Measurements from ENCODE around the gene HDAC4.
A peak's percentile ranks its signal among the peaks of the same experiment; 100 is the strongest.

The HDAC4 gene

DNA sequence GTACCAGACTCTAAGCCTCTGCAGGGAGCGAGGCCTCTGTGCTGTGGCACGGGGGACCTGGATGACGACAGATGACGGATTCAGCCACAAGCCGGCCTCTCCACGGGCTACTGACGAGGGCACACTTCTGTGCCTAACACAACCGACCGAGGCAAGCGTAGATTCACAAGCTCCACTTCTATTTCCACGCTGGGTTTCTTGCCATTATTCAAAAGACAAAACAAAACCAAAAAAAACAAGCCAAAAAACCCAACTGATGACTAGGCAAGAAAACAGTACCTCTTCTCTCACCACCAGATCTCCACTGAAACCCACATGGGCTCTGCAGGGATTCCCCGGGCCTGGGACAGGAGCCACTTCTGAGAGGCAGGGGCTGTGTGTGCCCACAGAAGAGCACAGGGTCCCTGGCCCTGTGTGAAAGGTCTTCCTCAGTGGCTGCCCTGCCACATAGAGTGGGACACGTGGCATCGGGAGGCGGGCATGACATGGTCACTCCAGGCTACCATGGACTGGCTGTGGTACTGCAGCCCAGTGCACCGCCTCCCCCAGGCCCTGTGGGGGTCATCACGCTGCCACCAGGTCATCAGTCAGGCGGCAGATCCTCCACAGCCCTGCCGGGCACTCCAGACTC is 254.7 kb downstream of the HDAC4 start:
- DNase-seq = no peak

GRCh38 chr2:239145601-239146000 is 255.2 kb downstream of the HDAC4 start:
- no peak for DNase-seq

DNA sequence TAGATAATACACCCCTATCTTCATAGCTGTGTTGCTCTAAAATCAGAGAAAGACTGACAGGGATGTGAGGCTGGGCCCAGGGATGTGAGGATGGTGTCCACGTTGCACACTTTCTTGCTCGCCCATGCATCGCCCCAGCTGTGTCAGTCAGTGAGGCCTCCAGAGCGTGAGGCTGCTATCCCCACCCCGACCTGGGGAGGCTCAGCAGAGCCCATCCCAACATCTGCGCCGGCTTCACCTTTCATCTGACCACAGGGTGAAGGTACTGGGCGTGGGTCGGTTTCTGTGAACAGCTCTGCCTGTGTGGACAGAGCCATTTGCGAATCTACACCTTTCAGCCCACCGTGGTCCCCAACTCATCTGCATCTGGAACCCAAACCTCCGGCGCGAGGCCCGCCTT is 255.7 kb downstream of the HDAC4 start:
- DNase-seq = no peak

DNA sequence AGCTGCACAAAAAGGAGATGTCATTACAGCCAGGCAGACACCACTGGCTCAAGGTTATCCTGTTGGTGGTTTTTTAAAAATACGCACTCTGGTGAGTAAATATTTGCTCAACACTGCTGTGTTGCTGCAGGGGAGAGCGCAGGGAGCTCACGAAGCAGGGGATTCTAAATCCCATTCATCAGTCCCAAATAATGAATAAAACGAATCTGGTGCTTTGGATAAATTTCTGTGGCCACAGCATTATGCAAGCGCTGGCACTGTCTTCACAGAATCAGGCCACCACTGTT is 256.2 kb downstream of the HDAC4 start:
- no peak for DNase-seq

DNA sequence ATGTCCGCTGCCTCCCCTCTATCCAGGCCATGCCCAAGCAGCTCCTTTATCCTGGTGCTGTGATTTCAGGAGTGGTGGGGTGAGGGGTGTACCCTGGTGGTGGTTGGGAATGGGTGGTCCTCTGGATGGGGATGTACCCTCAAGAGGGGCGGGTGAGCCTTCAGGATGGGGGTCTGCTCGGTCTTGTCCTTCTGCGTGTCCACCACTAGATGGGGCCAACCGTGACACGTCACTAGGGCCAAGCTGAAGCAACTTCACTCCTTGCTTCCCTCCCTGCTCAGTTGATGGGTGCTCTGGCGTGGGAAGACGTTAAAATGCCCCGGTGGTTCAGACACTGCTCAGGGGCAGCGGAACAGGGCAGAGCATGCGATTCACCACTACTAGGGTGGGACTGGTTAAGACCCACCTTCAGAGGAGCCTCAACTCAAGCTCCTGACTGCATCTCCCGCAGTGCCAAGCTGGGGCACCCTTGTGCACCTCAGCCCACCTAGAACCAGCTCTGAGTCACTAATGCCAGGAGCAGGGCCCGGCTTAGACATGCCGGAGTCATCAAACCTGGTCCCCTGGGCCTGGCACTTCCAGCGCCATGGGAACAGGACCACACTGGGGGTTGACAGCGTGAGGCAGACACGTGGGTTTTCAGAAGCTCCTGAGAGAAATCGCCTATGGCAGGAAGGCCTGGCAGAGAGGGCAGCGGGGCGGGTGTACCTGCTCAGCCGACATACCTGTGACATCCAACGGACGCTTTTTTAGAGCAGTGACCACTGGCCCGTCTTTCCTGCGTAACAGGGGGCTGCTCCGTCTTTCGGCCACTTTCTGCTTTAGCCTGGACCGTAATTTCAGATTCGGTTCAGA is 256.7 kb downstream of the HDAC4 start:
- DNase-seq = peak in 1 of 2 experiments; percentile 2

GRCh38 chr2:239142806-239143205 is 258.0 kb downstream of the HDAC4 start:
- DNase-seq = no peak

DNA sequence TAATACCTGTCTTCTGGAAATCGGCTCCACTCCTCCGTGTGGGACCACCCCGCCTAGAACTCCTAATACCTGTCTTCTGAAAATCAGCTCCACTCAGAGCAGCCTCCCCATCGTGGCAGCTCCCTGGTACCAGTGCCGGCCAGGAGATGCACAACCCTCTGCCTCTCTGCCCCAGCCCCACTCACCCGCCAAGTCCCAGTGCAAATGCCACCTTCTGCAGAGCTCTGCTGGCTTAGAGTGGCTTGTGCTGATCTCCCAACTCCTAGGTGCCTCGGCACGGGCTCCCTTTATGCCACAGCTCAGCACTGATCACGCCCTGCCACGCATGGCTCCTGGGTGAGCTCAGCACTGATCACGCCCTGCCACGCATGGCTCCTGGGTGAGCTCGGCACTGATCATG is 258.5 kb downstream of the HDAC4 start:
- no peak for DNase-seq

- DNase-seq = no peak
Observed at GRCh38 chr2:239141021-239141760, 259.6 kb downstream of the HDAC4 start.

DNA sequence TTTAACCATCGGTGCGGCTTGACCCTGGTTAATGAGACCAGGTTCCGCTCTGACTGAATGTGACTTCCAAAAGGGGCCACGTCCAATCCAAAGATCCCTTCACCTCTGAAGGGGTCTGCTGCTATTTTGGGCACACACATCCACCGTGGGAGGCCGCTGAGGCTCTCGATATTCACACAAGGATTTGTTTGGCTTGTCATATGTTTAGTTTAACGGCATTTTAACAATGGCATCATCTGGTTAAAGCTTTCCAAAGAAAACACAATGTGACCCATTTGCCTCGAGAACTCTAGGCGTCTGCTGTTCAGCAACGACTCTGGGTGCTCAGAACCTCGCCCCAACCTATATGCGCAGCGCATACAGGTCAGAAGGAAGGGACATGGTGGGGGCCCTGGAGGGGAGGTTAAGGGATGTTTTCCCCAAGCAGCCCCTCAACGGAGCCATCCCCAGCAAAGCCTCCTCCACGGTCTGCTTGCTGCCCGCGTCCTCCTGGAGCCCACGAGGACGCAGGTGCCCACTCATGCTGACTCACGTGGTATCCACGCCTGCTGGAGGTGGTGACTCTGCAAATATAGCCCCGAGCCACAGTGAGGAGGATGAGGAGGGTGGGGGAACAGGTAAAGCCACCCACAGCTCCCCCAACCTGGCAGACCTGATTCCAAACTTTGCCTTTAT is 260.3 kb downstream of the HDAC4 start:
- DNase-seq = no peak

DNA sequence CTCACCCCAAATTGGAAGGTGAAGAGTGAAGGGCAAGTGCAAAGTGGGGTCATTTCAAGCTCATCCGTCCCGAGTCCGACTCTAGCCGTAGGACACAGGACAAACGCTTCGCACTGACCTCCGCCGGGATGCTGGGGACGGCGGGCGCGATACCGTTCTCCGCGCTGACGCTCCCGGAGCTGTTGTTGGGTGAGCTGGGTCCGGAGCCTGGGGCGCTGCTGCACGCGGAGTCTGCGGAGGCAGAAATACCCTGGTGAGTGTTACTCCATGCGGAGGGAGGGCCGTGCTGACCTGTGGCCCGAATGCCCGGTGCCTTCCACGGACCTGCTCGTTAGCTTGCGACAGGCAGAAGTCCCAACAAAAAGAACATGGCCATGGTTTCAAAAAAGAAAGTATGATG is 261.3 kb downstream of the HDAC4 start:
- DNase-seq = no peak

- DNase-seq = no peak
Observed at GRCh38 chr2:239139101-239139500, 261.7 kb downstream of the HDAC4 start.

DNA sequence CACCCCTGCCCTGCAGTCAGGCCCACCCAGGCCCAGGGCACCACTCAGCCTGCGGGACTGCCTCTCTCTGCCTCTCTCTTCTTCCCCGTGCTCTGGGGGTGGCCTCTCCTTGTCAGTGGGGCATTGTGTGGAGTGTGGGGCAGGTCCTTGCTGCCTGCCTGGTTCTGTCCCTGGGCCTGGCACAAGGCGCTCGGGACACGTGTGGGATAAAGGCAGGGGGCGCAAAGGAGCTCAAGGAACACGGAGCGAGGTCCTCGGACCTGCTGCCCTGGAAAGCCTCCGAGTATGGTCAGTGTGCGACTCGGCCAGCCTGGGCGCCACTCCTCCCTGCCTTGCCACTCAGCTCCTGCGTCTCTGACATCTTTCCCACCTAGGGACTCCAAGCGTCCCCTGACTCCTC is 262.2 kb downstream of the HDAC4 start:
- DNase-seq = no peak

GRCh38 chr2:239137898-239138283 is 262.9 kb downstream of the HDAC4 start:
- no peak for DNase-seq

GRCh38 chr2:239137165-239137897 is 263.5 kb downstream of the HDAC4 start:
- no peak for DNase-seq

- no peak for DNase-seq
Observed at GRCh38 chr2:239136762-239137161, 264.1 kb downstream of the HDAC4 start.

DNA sequence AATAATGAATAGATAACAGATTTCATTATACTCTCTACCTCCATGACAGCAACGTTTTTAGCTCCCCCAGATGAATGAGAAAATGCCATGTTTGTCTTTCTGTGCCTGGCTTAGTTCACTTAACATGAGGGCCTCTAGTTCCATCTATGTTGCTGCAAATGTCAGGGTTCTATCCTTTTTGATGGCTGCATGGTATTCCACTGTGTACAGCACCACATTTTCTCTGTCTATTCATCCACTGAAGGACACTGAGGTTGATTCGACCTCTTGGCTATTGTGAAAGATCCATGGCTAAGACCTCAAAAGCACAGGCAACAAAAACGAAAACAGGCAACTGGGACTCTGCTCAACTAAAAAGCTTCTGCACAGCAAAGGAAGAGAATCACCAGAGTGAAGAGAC is 264.6 kb downstream of the HDAC4 start:
- DNase-seq = no peak

DNA sequence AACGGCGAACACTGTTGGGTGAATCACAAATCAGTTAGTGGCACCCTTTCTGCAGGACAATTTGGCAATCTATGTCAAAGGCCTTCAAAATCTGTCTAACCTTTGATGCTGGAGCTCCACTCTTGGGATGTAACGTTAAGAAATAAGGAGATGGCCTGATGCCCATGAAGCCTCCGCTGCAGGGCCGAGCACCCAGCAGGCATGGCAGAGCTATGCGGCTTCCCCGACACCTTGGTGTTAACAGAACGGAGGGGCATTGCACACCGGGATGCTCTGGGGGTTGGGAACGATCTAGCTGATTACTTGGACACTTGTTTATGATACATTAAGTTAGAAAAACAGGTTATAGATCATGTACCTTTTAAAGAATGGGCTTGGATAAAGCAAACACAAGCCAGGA is 265.3 kb downstream of the HDAC4 start:
- DNase-seq = no peak

DNA sequence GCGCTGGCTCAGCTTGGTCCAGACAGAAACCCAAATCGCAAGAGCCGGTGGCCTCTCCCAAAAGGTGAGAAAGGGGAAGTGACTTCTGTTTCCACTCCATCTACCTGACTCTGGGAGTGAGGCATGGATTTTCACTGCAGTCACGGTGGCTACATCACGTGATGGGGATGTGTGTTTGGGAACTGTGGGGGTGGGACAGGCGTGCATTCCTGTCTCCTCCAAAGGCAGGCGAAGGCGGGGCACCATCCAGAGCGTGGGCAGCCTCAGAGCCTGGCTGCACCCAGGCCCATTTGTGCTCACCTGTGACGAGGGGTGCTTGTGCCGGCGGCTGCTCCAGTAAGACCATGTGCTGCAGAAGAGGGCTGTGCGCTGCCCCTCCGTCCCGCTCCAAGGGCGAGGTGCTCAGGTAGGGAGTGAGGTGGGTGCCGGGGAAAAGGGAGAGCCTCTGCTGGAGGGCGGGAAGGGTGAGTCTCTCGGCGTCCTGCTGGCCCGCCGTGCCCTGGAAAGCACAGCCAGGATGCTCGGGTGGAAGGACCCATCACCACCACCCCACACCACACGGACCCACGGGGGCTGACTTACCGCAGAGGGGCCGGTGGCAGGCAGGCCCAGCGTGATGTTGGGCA is 266.8 kb downstream of the HDAC4 start:
- no peak for DNase-seq

- DNase-seq = no peak
Observed at GRCh38 chr2:239132786-239133185, 268.0 kb downstream of the HDAC4 start.

- no peak for DNase-seq
Observed at GRCh38 chr2:239132156-239132709, 268.6 kb downstream of the HDAC4 start.

- DNase-seq = no peak
Observed at GRCh38 chr2:239131521-239131920, 269.3 kb downstream of the HDAC4 start.

DNA sequence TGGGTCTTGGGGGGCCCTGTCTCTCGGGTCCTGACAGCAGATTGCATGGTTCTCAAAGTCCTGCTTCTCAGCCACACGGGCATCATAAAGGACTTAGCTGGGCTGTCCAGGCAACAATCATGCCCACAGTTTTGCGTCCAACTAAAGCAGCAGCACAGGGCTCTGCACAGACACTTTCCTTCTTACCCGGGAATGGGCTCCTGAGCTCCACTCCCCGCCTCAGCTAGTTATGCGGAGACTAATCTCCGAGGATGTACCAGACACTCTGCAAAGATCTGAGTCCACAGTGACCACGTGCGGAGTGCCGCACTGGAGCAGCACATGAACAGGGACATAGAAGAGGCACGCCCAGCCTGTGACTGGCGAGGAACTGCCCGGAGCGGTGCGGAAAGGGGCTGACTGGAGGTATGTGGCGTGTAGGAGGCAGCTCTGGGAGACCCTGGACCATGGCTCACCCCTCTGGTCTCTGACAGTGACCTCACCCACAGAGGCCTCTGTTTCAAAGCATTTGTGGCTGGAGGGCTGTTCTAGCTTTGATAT is 270.0 kb downstream of the HDAC4 start:
- DNase-seq = no peak
